GM12891 (cell line): ENCODE results near the gene WIZ.
A peak's percentile ranks its signal among the peaks of the same experiment; 100 is the strongest.

Source experiments
- DNase-seq: peaks from one replicate; pipeline ENCODE4 v3.0.0; 2011; ENCODE audit warnings: low spot score; ENCODE audit not compliant: insufficient read length
- FAIRE-seq: peaks from 2 replicates; lab custom pipeline; 2011; peaks lifted over from hg19 to GRCh38; lab: Jason Lieb, UNC
- PAX5 ChIP-seq: IDR thresholded peaks from 2 replicates; pipeline ENCODE4 v1.6.1; 2011; ENCODE audit warnings: low read length, moderate library complexity, mild to moderate bottlenecking; ENCODE audit not compliant: insufficient read depth, severe bottlenecking
- POLR2A ChIP-seq: IDR thresholded peaks from 2 replicates; pipeline ENCODE4 v1.6.1; 2011; ENCODE audit warnings: low read depth, low read length, control low read depth
- POLR2AphosphoS5 ChIP-seq: IDR thresholded peaks from 2 replicates; pipeline ENCODE4 v1.6.1; 2011; ENCODE audit warnings: low read depth, low read length, control low read depth
- POU2F2 ChIP-seq: IDR thresholded peaks from 2 replicates; pipeline ENCODE4 v1.6.1; 2011; ENCODE audit warnings: low read depth, mild to moderate bottlenecking, control low read depth, low read length, moderate library complexity
- SPI1 ChIP-seq: IDR thresholded peaks from 2 replicates; pipeline ENCODE4 v1.6.1; 2011; ENCODE audit warnings: low read depth, low read length, control low read depth
- TAF1 ChIP-seq: IDR thresholded peaks from 2 replicates; pipeline ENCODE4 v1.6.1; 2011; ENCODE audit warnings: low read depth, low read length, control low read depth

WIZ gene

GRCh38 chr19:15438124-15438496 lies 11.6 kb downstream of the WIZ start:
- DNase-seq (no peak), FAIRE-seq (no peak)
- no peak for TF ChIP-seq POLR2A
- TF ChIP-seq PAX5, result no peak
- TF ChIP-seq TAF1, result no peak
- TF ChIP-seq POLR2AphosphoS5, result no peak
- TF ChIP-seq POU2F2, result no peak
- TF ChIP-seq SPI1, result no peak

DNA sequence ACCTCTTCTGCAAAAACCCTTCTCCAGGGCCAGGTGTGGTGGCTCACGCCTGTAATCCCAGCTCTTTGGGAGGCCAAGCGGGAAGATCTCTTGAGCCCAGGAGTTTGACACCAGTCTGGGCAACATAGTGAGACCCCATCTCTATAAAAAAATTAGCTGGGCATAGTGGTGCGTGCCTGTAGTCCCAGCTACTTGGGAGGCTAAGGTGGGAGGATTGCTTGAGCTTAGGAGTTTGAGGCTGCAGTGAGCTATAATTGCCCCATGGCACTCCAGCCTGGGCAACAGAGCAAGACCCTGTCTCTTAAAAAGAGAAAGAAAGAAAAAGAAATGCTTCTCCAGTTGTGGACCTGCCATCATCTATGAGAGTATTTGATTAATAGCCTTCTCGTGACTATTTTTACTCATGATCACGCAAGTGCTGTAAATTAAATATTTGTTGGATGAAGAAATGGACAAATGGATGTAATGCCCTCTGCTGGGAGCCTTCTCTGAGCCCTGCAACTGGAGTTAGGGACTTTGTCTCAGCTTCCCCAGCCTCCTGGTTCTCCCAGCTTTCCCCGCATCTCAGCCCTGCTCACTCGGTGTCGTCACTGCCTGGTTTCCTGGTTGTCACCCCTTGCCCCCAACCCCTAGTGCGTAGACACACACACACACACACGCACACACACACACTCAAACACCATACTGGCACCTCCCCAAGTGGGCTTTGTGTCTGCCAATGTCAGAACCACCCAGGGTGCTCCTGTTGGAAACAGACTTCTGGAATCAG lies 12.2 kb downstream of the WIZ start:
- DNase-seq, result no peak
- no peak for FAIRE-seq
- TF ChIP-seq PAX5 (no peak), POLR2AphosphoS5 (no peak), TAF1 (no peak), POU2F2 (no peak)

DNA sequence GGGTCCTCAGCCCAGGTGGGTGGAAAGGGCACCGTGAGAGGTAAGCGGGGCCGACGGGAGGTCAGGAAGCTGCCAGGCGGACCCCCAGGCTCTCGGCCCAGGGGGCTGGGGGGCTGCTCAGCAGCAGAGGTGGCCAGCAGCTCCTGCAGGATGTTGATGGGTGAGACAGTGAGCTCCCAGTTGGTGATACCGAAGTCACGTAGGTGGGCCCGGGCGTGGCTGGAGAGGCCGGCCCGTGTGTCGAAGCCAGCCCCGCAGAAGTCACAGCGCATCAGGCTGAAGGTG lies 13.0 kb downstream of the WIZ start:
- FAIRE-seq, result no peak
- TF ChIP-seq POU2F2 (no peak), SPI1 (no peak)

DNA sequence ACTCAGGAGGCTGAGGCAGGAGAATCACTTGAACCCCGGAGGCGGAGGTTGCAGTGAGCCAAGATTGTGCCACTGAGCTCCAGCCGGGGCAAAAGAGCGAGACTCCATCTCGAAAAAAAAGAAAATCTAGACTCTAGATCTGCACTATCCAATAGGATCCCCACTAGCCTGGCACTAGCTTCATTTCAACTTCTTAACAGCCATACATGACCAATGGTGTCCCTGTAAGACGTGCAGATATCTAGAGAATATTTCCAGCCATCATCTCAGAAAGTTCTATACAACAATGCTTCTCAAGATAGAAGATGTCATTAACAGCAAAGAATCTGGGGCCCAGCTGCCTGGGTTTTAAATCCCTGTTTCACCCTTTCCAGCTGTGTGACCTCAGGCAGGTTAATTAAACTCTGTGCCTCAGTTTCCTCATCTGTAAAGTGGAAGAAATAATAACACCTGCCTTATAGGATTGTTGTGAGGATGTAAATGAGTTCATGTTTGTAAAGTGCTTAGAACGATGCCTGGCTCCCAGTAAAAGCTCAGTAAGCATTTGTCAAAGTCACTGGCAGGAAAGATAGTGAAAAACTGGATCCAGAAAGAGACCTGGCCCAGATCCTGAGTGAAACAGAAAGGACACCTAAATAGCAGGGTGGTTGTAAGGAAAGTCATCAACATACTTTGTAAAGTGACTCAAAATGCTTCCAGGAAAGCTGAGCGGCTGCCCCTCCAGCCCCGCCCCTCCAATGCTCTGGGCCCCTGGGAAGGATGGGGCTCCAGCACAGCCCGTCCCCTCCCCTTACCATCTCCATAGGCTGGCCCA lies 13.5 kb downstream of the WIZ start:
- DNase-seq (no peak), FAIRE-seq (no peak)
- no peak for TF ChIP-seq PAX5
- TF ChIP-seq SPI1, result no peak
- no peak for TF ChIP-seq POU2F2
- TF ChIP-seq POLR2AphosphoS5, result no peak
- no peak for TF ChIP-seq TAF1
- no peak for TF ChIP-seq POLR2A

More for the DNA sequence above, 13.0 kb downstream of the WIZ start:
- DNase-seq, result no peak

DNA sequence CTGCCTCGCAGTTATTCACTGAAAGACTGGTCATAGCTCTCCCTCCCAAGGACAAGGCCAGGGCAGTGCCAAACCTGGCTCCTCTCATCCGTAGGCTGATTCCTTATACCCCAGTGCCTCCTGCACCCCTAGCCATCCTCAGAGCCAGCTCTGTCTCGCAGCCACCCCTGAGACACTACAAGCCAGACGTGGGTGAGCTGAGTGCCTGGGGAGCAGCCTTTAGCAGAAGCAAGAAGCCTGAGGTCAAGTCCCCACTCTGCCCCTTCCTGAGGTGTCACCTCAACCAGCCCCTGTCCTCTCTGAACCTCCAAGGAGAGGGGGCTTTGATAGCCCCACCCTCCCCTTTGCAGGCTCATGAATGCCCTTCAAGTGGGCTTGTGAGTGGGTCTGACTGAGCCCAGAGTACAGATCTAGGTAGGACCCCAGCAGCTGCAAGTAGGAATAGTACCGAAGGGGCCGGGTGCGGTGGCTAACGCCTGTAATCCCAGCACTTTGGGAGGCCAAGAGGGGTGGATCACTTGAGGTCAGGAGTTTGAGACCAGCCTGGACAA lies 16.2 kb downstream of the WIZ start:
- TF ChIP-seq TAF1 (no peak), POLR2AphosphoS5 (no peak), PAX5 (no peak), POU2F2 (no peak), SPI1 (no peak), POLR2A (no peak)
- FAIRE-seq (peak; percentile 33), DNase-seq (no peak)

GRCh38 chr19:15432629-15433518 lies 16.9 kb downstream of the WIZ start:
- peak; percentile 96 for FAIRE-seq
- TF ChIP-seq POLR2AphosphoS5, result 0 out of 2 replicates have a peak, but pooled peaks have one; percentile 63
- peak; percentile 32; the same call in 1 of the 2 replicates for TF ChIP-seq POLR2A
- peak; percentile 40; the same call in 1 of the 2 replicates for TF ChIP-seq TAF1
- TF ChIP-seq POU2F2, result peak; percentile 54; the same call in 1 of the 2 replicates
- no peak for TF ChIP-seq PAX5
- TF ChIP-seq SPI1, result no peak
- DNase-seq, result peak; percentile 99

DNA sequence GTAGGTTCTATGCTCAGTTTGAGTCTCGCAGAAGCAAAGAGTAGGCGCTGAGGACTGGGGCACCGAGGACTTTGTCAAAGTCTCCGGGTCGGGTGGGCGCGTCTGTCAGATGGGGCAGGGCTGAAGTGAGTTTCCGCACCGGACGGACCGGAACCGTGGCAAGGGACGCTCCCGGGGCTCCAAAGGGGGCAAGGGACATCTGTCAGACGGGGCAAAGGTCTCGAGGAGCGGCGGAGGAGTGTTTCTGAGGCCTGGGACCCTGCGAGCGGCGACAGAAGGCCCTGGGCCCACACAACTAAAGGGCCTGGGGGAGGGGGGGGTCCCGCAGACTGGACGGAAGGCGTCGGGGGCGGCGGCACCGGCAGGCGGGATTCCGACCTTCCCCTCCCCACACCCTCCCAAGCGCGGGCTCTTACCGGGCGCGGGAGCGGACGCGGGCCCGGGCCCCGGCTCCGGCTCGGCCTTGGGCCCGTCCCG lies 17.7 kb downstream of the WIZ start:
- DNase-seq (peak; percentile 65), FAIRE-seq (no peak)
- TF ChIP-seq POLR2A (no peak), POLR2AphosphoS5 (no peak; the same call in 1 of the 2 replicates), POU2F2 (no peak), TAF1 (no peak), PAX5 (no peak), SPI1 (no peak)

DNA sequence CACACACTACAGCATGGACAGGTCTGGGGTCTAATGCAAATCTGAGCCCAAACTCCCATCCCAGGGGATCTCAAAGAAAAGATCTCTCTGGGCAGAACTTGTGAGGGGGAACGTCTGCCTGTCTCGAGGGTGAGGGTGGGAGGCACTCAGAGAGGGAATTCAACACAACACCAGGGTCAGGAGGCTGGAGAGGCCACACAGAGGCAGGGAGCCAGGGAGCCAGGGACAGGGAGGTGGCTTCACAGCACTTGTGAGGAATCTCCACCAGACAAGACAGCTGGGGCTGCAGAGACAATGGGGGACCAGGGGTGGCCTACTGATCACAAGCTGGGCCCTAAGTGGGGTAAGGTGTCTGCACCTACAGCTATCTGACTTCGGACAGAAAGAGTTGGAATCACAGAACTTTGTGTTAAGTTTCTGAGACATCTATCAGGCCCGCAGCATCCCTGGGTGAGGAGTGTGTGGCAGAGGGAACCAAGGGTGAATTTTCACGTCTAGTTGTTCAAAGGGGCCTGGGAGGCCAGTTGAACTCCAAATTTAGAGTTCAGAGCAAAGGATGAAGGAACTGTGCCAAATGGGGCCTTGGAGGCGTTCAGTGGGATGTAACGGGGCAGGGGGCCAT lies 18.2 kb downstream of the WIZ start:
- FAIRE-seq (peak; percentile 67), DNase-seq (no peak)
- TF ChIP-seq POLR2A (no peak), PAX5 (no peak), POU2F2 (no peak), POLR2AphosphoS5 (no peak), TAF1 (no peak), SPI1 (no peak)
